NT2/D1 (cell line): ENCODE measurements around the gene ATF5.

ENCODE experiments used
- DNase-seq: peaks from one replicate; pipeline ENCODE4 v3.0.0-alpha.2; 2011; ENCODE audit warnings: low read depth, low spot score
- H3K27me3 ChIP-seq: 2 replicates; pipeline ENCODE4 v1.6.0; 2011; ENCODE audit warnings: mild to moderate bottlenecking; ENCODE audit not compliant: insufficient read length, insufficient read depth
- H3K36me3 ChIP-seq: 2 replicates; pipeline ENCODE4 v1.6.1; 2011; ENCODE audit warnings: mild to moderate bottlenecking, low read length, mixed read lengths; ENCODE audit not compliant: insufficient read depth, insufficient read length
- H3K4me1 ChIP-seq: 2 replicates; pipeline ENCODE4 v1.5.1; 2011; ENCODE audit not compliant: insufficient read depth, insufficient read length
- H3K4me3 ChIP-seq: 2 replicates; pipeline ENCODE4 v1.5.1; 2011; ENCODE audit warnings: low read depth; ENCODE audit not compliant: insufficient read length
- H3K9ac ChIP-seq: 2 replicates; pipeline ENCODE4 v1.6.0; 2011; ENCODE audit warnings: low read depth; ENCODE audit not compliant: insufficient read length
- H3K9me3 ChIP-seq: 2 replicates; pipeline ENCODE4 v1.5.1; 2011; ENCODE audit warnings: mild to moderate bottlenecking, low read length; ENCODE audit not compliant: insufficient read depth
- SUZ12 ChIP-seq: IDR thresholded peaks from 2 replicates; pipeline ENCODE4 v1.6.1; 2011; ENCODE audit not compliant: insufficient read length, insufficient read depth; ENCODE audit errors: extremely low read depth
- YY1 ChIP-seq: IDR thresholded peaks from 2 replicates; pipeline ENCODE4 v1.6.1; 2011; ENCODE audit not compliant: insufficient read length, insufficient read depth
- ZNF274 ChIP-seq: IDR thresholded peaks from 2 replicates; pipeline ENCODE4 v1.6.1; 2011; ENCODE audit warnings: mild to moderate bottlenecking, low read depth, low read length

ATF5 gene

GRCh38 chr19:49889687-49890348 is 39.2 kb upstream of the ATF5 start:
- Histone ChIP-seq H3K4me3 (peak overlapping the region; percentile 26), H3K9ac (peak overlapping the region; percentile 56), H3K9me3 (peaks cover 11% of the 10 kb centered on the region; the same call in 1 of the 2 replicates), H3K4me1 (peaks cover 14% of the 10 kb centered on the region), H3K27me3 (no peaks in the 10 kb centered on the region), H3K36me3 (peaks cover 21% of the 10 kb centered on the region)
- DNase-seq: no peak
- TF ChIP-seq YY1: no peak

GRCh38 chr19:49890349-49891311 is 38.4 kb upstream of the ATF5 start:
- Histone ChIP-seq H3K4me3 (peak overlapping the region; percentile 26), H3K9ac (peak overlapping the region; percentile 56), H3K27me3 (no peaks in the 10 kb centered on the region), H3K36me3 (peaks cover 16% of the 10 kb centered on the region), H3K9me3 (peaks cover 11% of the 10 kb centered on the region; the same call in 1 of the 2 replicates), H3K4me1 (peaks cover 16% of the 10 kb centered on the region)
- no peak for DNase-seq
- no peak for TF ChIP-seq ZNF274

- no peak for DNase-seq
- H3K4me1 ChIP-seq: peaks cover 21% of the 10 kb centered on the region
- H3K4me3 ChIP-seq: no peak overlapping the region
- TF ChIP-seq YY1: no peak
- TF ChIP-seq ZNF274: no peak
- peak overlapping the region; percentile 51 for H3K9ac ChIP-seq
- no peaks in the 10 kb centered on the region for H3K27me3 ChIP-seq
- peaks cover 11% of the 10 kb centered on the region; the same call in 1 of the 2 replicates for H3K9me3 ChIP-seq
- peaks cover 13% of the 10 kb centered on the region for H3K36me3 ChIP-seq
Observed at GRCh38 chr19:49891393-49891792, 37.6 kb upstream of the ATF5 start.

- Histone ChIP-seq H3K9me3 (peaks cover 11% of the 10 kb centered on the region; the same call in 1 of the 2 replicates), H3K9ac (no peak overlapping the region), H3K4me1 (peaks cover 24% of the 10 kb centered on the region), H3K4me3 (no peak overlapping the region), H3K27me3 (no peaks in the 10 kb centered on the region), H3K36me3 (peaks cover 10% of the 10 kb centered on the region)
- TF ChIP-seq SUZ12: no peak
- TF ChIP-seq YY1: no peak
- TF ChIP-seq ZNF274: no peak
- no peak for DNase-seq
Observed at GRCh38 chr19:49892716-49893115, 36.3 kb upstream of the ATF5 start.

- Histone ChIP-seq H3K9me3 (peaks cover 8% of the 10 kb centered on the region; the same call in 1 of the 2 replicates), H3K4me1 (peaks cover 24% of the 10 kb centered on the region), H3K36me3 (peaks cover 6% of the 10 kb centered on the region), H3K9ac (no peak overlapping the region), H3K4me3 (no peak overlapping the region), H3K27me3 (no peaks in the 10 kb centered on the region)
- DNase-seq: no peak
- TF ChIP-seq ZNF274: no peak
- TF ChIP-seq YY1: no peak
- TF ChIP-seq SUZ12: no peak
Observed at GRCh38 chr19:49894011-49894664, 34.9 kb upstream of the ATF5 start.

- Histone ChIP-seq H3K4me3 (no peak overlapping the region), H3K27me3 (no peaks in the 10 kb centered on the region), H3K9me3 (no peaks in the 10 kb centered on the region), H3K36me3 (no peaks in the 10 kb centered on the region), H3K9ac (no peak overlapping the region), H3K4me1 (peaks cover 22% of the 10 kb centered on the region)
- no peak for TF ChIP-seq YY1
- TF ChIP-seq ZNF274: no peak
- no peak for TF ChIP-seq SUZ12
- no peak for DNase-seq
Observed at GRCh38 chr19:49894879-49895565, 34.0 kb upstream of the ATF5 start.
